GM12878 (cell line): ENCODE data around the gene SETD1B. TPM values are rescaled to one million over a fixed set of nuclear protein-coding genes. Genes with fewer than 3 reads are reported as not detected.
A peak's percentile ranks its signal among the peaks of the same experiment; 100 is the strongest.

Source experiments
- BCLAF1 ChIP-seq: fragments of 450-650 bp; IDR thresholded peaks from 2 replicates; pipeline ENCODE4 v1.6.1; 2017; ENCODE audit warnings: antibody characterized with exemption, mild to moderate bottlenecking, moderate library complexity
- CHD2 ChIP-seq: IDR thresholded peaks from 2 replicates; pipeline ENCODE4 v1.6.1; 2011; ENCODE audit warnings: low read depth, low read length, improper control_type of control experiment, borderline replicate concordance
- DPF2 ChIP-seq: fragments of 450-650 bp; IDR thresholded peaks from 2 replicates; pipeline ENCODE4 v1.6.1; 2017; ENCODE audit warnings: mild to moderate bottlenecking
- E2F4 ChIP-seq: IDR thresholded peaks from 2 replicates; pipeline ENCODE4 v1.6.1; 2012; ENCODE audit warnings: low read depth, low read length, improper control_type of control experiment
- ESRRA ChIP-seq: IDR thresholded peaks from 2 replicates; pipeline ENCODE4 v1.6.1; 2012; ENCODE audit warnings: mild to moderate bottlenecking, low read length, improper control_type of control experiment
- FOXM1 ChIP-seq: IDR thresholded peaks from 2 replicates; pipeline ENCODE4 v1.6.1; 2012; ENCODE audit warnings: low read depth, mild to moderate bottlenecking, inconsistent platforms, low read length, moderate library complexity
- HDAC2 ChIP-seq: fragments of 200-600 bp; sonication (generic); IDR thresholded peaks from 2 replicates; pipeline ENCODE4 v1.6.1; 2017
- HDGF ChIP-seq: fragments of 450-650 bp; IDR thresholded peaks from 2 replicates; pipeline ENCODE4 v1.6.1; 2016; ENCODE audit warnings: antibody characterized with exemption
- IRF5 ChIP-seq: fragments of 450-650 bp; IDR thresholded peaks from 2 replicates; pipeline ENCODE4 v1.6.1; 2017; ENCODE audit warnings: borderline replicate concordance
- KDM1A ChIP-seq: fragments of 200-600 bp; sonication (generic); IDR thresholded peaks from 2 replicates; pipeline ENCODE4 v1.6.1; 2016; ENCODE audit warnings: borderline replicate concordance
- MTA2 ChIP-seq: fragments of 450-650 bp; IDR thresholded peaks from 2 replicates; pipeline ENCODE4 v1.6.1; 2016; ENCODE audit warnings: low read depth, mild to moderate bottlenecking, moderate library complexity
- MYB ChIP-seq: fragments of 150-350 bp; IDR thresholded peaks from 2 replicates; pipeline ENCODE4 v1.6.1; 2014; ENCODE audit warnings: mild to moderate bottlenecking, low read depth, low read length, borderline replicate concordance
- MYC ChIP-seq: IDR thresholded peaks from 2 replicates; pipeline ENCODE4 v1.6.1; 2011; ENCODE audit warnings: mild to moderate bottlenecking, low read length, moderate library complexity, inconsistent platforms; ENCODE audit not compliant: insufficient read depth, insufficient replicate concordance, insufficient read length, severe bottlenecking
- NRF1 ChIP-seq: conservative IDR thresholded peaks from 2 replicates; pipeline ENCODE4 v1.6.1; 2011; ENCODE audit warnings: mild to moderate bottlenecking, low read depth, low read length, improper control_type of control experiment
- PAX8 ChIP-seq: fragments of 450-650 bp; IDR thresholded peaks from 2 replicates; pipeline ENCODE4 v1.6.1; 2017; ENCODE audit warnings: mild to moderate bottlenecking, moderate library complexity
- PKNOX1 ChIP-seq: fragments of 450-650 bp; IDR thresholded peaks from 2 replicates; pipeline ENCODE4 v1.6.1; 2016; ENCODE audit warnings: mild to moderate bottlenecking
- POLR2AphosphoS5 ChIP-seq: IDR thresholded peaks from 2 replicates; pipeline ENCODE4 v1.6.1; 2011; ENCODE audit warnings: mild to moderate bottlenecking, low read length, inconsistent platforms
- RAD51 ChIP-seq: fragments of 450-650 bp; IDR thresholded peaks from 2 replicates; pipeline ENCODE4 v1.6.1; 2016; ENCODE audit warnings: moderate library complexity, mild to moderate bottlenecking, inconsistent platforms
- RCOR1 ChIP-seq: conservative IDR thresholded peaks from 2 replicates; pipeline ENCODE4 v1.6.1; 2012; ENCODE audit warnings: low read depth, low read length, improper control_type of control experiment
- RELA ChIP-seq: fragments of 450-650 bp; IDR thresholded peaks from 2 replicates; pipeline ENCODE4 v1.8.0; 2014; ENCODE audit warnings: borderline replicate concordance; ENCODE audit not compliant: partially characterized antibody
- SMARCA5 ChIP-seq: fragments of 450-650 bp; IDR thresholded peaks from 2 replicates; pipeline ENCODE4 v1.6.1; 2017; ENCODE audit warnings: mild to moderate bottlenecking
- SREBF1 ChIP-seq: IDR thresholded peaks from 2 replicates; pipeline ENCODE4 v1.6.1; 2012; ENCODE audit warnings: mild to moderate bottlenecking, low read length
- SUPT20H ChIP-seq: IDR thresholded peaks from 2 replicates; pipeline ENCODE4 v1.6.1; 2011; ENCODE audit warnings: low read depth, mild to moderate bottlenecking, low read length, moderate library complexity, borderline replicate concordance; ENCODE audit not compliant: control insufficient read depth
- TARDBP ChIP-seq: IDR thresholded peaks from 2 replicates; pipeline ENCODE4 v1.6.1; 2016; ENCODE audit warnings: borderline replicate concordance
- ZNF217 ChIP-seq: fragments of 450-650 bp; IDR thresholded peaks from 2 replicates; pipeline ENCODE4 v1.6.1; 2017; ENCODE audit warnings: antibody characterized with exemption, mild to moderate bottlenecking
- ZNF384 ChIP-seq: IDR thresholded peaks from 2 replicates; pipeline ENCODE4 v1.6.1; 2012; ENCODE audit warnings: low read depth, mild to moderate bottlenecking, low read length, improper control_type of control experiment, borderline replicate concordance
- ZNF622 ChIP-seq: fragments of 450-650 bp; IDR thresholded peaks from 2 replicates; pipeline ENCODE4 v1.6.1; 2017; ENCODE audit warnings: mild to moderate bottlenecking, inconsistent platforms
- polyA plus RNA-seq, 11 experiments: library from polyadenylated mRNA; depleted of rRNA in 4 of 11; unstranded in 6 of 11; stranded (reverse) in 5 of 11; fragments of >200 nt; fragmentation: Nextera tagmentation in 4 of 11; fragmentation: Illumina TruSeq in 1 of 11; extraction: Ambion mirVana in 4 of 11; extraction: Trizol in 1 of 11; gene quantifications; 1 replicate in 1 of 11; 2 replicates in 10 of 11; pipeline versions ENCODE4 v1.2.1 to v1.2.3, GENCODE V29; 2011 to 2016; ENCODE audit warnings: inconsistent platforms in 2 of 11, missing spikeins in 2 of 11, low read depth in 1 of 11
- total RNA-seq, 4 experiments: library from RNA; depleted of rRNA in 3 of 4; stranded (reverse); fragments of >200 nt in 3 of 4; fragmentation: Illumina TruSeq in 1 of 4; extraction: Trizol in 1 of 4; gene quantifications; 2 replicates each; pipeline versions ENCODE4 v1.2.1 to v1.2.3, GENCODE V29; 2013 to 2021

Gene SETD1B
- total and polyA plus RNA-seq, 10 of the 15 experiments (the other 5 are each of a cell fraction or from before 2014, with no cell fraction given), result 0.50 to 17.3 (median 1.6) TPM

GRCh38 chr12:121793838-121794533, 9.8 kb upstream of the SETD1B start (continued):
- peak; percentile 99 for TF ChIP-seq SMARCA5
- no peak for TF ChIP-seq RAD51
- TF ChIP-seq MYC, result peak; percentile 77
- TF ChIP-seq FOXM1, result no peak
- TF ChIP-seq MYB, result no peak
- no peak; the same call in 1 of the 2 replicates for TF ChIP-seq CHD2
- TF ChIP-seq BCLAF1, result no peak
- no peak for TF ChIP-seq IRF5
- TF ChIP-seq NRF1, result no peak
- no peak for TF ChIP-seq POLR2AphosphoS5
- TF ChIP-seq SREBF1, result no peak
- TF ChIP-seq MTA2, result peak; percentile 65; the same call in 1 of the 2 replicates
- TF ChIP-seq KDM1A, result no peak
- no peak for TF ChIP-seq HDAC2
- peak; percentile 78; the same call in 1 of the 2 replicates for TF ChIP-seq HDGF
- peak; percentile 77 for TF ChIP-seq DPF2
- peak; percentile 74; the same call in 1 of the 2 replicates for TF ChIP-seq TARDBP
- TF ChIP-seq PKNOX1, result peak; percentile 51
- TF ChIP-seq ESRRA, result no peak
- no peak for TF ChIP-seq RELA
- TF ChIP-seq SUPT20H, result no peak
- no peak for TF ChIP-seq ZNF384
- TF ChIP-seq RCOR1, result no peak
- TF ChIP-seq E2F4, result no peak; the same call in 1 of the 2 replicates
- TF ChIP-seq ZNF217, result no peak; the same call in 1 of the 2 replicates
- no peak for TF ChIP-seq ZNF622
- TF ChIP-seq PAX8, result no peak
